ENCODE data around the gene GUCD1.

Gene GUCD1

GRCh38 chr22:24592851-24593558 lies 38.1 kb upstream of the GUCD1 start, which contains the start of gene LRRC75B (continued):
- peak; percentile 98 for TF ChIP-seq ZNF398 (tag by site-specific recombination; IDR thresholded peaks at IDR 0.05)
- no peak for TF ChIP-seq ZNF23 (tag by site-specific recombination; IDR thresholded peaks at IDR 0.05; ENCODE audit: borderline replicate concordance)
- no peak for TF ChIP-seq ZNF10 (tag by site-specific recombination; IDR thresholded peaks at IDR 0.05)
- no peak for TF ChIP-seq ZNF146 (tag by site-specific recombination; IDR thresholded peaks at IDR 0.05)
- TF ChIP-seq, protein P1, sequence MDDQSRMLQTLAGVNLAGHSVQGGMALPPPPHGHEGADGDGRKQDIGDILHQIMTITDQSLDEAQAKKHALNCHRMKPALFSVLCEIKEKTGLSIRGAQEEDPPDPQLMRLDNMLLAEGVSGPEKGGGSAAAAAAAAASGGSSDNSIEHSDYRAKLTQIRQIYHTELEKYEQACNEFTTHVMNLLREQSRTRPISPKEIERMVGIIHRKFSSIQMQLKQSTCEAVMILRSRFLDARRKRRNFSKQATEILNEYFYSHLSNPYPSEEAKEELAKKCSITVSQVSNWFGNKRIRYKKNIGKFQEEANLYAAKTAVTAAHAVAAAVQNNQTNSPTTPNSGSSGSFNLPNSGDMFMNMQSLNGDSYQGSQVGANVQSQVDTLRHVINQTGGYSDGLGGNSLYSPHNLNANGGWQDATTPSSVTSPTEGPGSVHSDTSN (CRISPR knock-in tag; IDR thresholded peaks at IDR 0.05) = peak; percentile 77; the same call in 1 of the 2 replicates
- peak; percentile 45 for TF ChIP-seq ZNF629 (tag by site-specific recombination; IDR thresholded peaks at IDR 0.05)
- TF ChIP-seq ZNF792 (tag by site-specific recombination; IDR thresholded peaks at IDR 0.05) = no peak
- TF ChIP-seq HIC1 (tag by site-specific recombination; IDR thresholded peaks at IDR 0.05) = 0 out of 2 replicates have a peak, but pooled peaks have one; percentile 13
- TF ChIP-seq, protein P2, sequence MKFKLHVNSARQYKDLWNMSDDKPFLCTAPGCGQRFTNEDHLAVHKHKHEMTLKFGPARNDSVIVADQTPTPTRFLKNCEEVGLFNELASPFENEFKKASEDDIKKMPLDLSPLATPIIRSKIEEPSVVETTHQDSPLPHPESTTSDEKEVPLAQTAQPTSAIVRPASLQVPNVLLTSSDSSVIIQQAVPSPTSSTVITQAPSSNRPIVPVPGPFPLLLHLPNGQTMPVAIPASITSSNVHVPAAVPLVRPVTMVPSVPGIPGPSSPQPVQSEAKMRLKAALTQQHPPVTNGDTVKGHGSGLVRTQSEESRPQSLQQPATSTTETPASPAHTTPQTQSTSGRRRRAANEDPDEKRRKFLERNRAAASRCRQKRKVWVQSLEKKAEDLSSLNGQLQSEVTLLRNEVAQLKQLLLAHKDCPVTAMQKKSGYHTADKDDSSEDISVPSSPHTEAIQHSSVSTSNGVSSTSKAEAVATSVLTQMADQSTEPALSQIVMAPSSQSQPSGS (tag by site-specific recombination; IDR thresholded peaks at IDR 0.05; ENCODE audit: low read depth) = no peak
- TF ChIP-seq, protein P3, sequence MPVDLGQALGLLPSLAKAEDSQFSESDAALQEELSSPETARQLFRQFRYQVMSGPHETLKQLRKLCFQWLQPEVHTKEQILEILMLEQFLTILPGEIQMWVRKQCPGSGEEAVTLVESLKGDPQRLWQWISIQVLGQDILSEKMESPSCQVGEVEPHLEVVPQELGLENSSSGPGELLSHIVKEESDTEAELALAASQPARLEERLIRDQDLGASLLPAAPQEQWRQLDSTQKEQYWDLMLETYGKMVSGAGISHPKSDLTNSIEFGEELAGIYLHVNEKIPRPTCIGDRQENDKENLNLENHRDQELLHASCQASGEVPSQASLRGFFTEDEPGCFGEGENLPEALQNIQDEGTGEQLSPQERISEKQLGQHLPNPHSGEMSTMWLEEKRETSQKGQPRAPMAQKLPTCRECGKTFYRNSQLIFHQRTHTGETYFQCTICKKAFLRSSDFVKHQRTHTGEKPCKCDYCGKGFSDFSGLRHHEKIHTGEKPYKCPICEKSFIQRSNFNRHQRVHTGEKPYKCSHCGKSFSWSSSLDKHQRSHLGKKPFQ (tag by site-specific recombination; IDR thresholded peaks at IDR 0.05) = peak; percentile 89
- no peak for TF ChIP-seq SETDB1 (IDR thresholded peaks at IDR 0.05; ENCODE audit: insufficient read length, low read length)
- TF ChIP-seq ZBTB7A (tag by site-specific recombination; IDR thresholded peaks at IDR 0.05; ENCODE audit: low read depth) = 0 out of 2 replicates have a peak, but pooled peaks have one; percentile 3
- TF ChIP-seq ZNF157 (tag by site-specific recombination; IDR thresholded peaks at IDR 0.05) = no peak
- no peak for TF ChIP-seq ZNF585B (tag by site-specific recombination; IDR thresholded peaks at IDR 0.05)
- no peak for TF ChIP-seq ZNF621 (tag by site-specific recombination; IDR thresholded peaks at IDR 0.05)
- TF ChIP-seq ZSCAN30 (tag by site-specific recombination; IDR thresholded peaks at IDR 0.05) = peak; percentile 46; the same call in 1 of the 2 replicates
- no peak for TF ChIP-seq ZNF140 (tag by site-specific recombination; IDR thresholded peaks at IDR 0.05)
- no peak for TF ChIP-seq ZNF521 (tag by site-specific recombination; IDR thresholded peaks at IDR 0.05)
- TF ChIP-seq, protein P4, sequence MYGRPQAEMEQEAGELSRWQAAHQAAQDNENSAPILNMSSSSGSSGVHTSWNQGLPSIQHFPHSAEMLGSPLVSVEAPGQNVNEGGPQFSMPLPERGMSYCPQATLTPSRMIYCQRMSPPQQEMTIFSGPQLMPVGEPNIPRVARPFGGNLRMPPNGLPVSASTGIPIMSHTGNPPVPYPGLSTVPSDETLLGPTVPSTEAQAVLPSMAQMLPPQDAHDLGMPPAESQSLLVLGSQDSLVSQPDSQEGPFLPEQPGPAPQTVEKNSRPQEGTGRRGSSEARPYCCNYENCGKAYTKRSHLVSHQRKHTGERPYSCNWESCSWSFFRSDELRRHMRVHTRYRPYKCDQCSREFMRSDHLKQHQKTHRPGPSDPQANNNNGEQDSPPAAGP (tag by site-specific recombination; IDR thresholded peaks at IDR 0.05) = no peak
- TF ChIP-seq, protein P5, sequence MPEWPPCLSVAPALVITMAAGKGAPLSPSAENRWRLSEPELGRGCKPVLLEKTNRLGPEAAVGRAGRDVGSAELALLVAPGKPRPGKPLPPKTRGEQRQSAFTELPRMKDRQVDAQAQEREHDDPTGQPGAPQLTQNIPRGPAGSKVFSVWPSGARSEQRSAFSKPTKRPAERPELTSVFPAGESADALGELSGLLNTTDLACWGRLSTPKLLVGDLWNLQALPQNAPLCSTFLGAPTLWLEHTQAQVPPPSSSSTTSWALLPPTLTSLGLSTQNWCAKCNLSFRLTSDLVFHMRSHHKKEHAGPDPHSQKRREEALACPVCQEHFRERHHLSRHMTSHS (tag by site-specific recombination; IDR thresholded peaks at IDR 0.05) = no peak
- TF ChIP-seq ZNF184 (tag by site-specific recombination; IDR thresholded peaks at IDR 0.05) = no peak
- TF ChIP-seq KLF10 (tag by site-specific recombination; IDR thresholded peaks at IDR 0.05) = no peak; the same call in 1 of the 2 replicates
- 0 out of 2 replicates have a peak, but pooled peaks have one; percentile 49 for TF ChIP-seq KLF16 (tag by site-specific recombination; IDR thresholded peaks at IDR 0.05)
- TF ChIP-seq, protein P6, sequence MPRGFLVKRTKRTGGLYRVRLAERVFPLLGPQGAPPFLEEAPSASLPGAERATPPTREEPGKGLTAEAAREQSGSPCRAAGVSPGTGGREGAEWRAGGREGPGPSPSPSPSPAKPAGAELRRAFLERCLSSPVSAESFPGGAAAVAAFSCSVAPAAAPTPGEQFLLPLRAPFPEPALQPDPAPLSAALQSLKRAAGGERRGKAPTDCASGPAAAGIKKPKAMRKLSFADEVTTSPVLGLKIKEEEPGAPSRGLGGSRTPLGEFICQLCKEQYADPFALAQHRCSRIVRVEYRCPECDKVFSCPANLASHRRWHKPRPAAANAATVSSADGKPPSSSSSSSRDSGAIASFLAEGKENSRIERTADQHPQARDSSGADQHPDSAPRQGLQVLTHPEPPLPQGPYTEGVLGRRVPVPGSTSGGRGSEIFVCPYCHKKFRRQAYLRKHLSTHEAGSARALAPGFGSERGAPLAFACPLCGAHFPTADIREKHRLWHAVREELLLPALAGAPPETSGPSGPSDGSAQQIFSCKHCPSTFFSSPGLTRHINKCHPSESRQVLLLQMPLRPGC (tag by site-specific recombination; IDR thresholded peaks at IDR 0.05) = no peak
